GM18505 (cell line): ENCODE data around the gene SYTL3.
"Not testable (repeated sequence)": the region's sequence is repeated elsewhere in the genome, so short reads cannot be mapped to it uniquely, and the experiment has no call there.

Source experiments
- ATAC-seq: cut with Tn5 transposase; IDR thresholded peaks from one replicate; pipeline ENCODE4 v1.9.1; 2021; ENCODE audit not compliant: unreplicated experiment
- POLR2A ChIP-seq: IDR thresholded peaks from 4 replicates; pipeline ENCODE4 v1.6.1; 2011; ENCODE audit warnings: borderline replicate concordance; ENCODE audit not compliant: insufficient read depth, insufficient read length; ENCODE audit errors: extremely low read depth

Gene SYTL3, protein sequence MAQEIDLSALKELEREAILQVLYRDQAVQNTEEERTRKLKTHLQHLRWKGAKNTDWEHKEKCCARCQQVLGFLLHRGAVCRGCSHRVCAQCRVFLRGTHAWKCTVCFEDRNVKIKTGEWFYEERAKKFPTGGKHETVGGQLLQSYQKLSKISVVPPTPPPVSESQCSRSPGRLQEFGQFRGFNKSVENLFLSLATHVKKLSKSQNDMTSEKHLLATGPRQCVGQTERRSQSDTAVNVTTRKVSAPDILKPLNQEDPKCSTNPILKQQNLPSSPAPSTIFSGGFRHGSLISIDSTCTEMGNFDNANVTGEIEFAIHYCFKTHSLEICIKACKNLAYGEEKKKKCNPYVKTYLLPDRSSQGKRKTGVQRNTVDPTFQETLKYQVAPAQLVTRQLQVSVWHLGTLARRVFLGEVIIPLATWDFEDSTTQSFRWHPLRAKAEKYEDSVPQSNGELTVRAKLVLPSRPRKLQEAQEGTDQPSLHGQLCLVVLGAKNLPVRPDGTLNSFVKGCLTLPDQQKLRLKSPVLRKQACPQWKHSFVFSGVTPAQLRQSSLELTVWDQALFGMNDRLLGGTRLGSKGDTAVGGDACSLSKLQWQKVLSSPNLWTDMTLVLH

GRCh38 chr6:158649289-158650143 is at the start of gene SYTL3:
TSS of gene SYTL3 (plus strand) at chr6:158650054. CDS start at chr6:158663269, 13,215 bp downstream.
- ATAC-seq, result peak; percentile 36
- TF ChIP-seq POLR2A, result peak; percentile 45

GRCh38 chr6:158603261-158604047 is 46.4 kb upstream of the SYTL3 start:
- TF ChIP-seq POLR2A, result no peak
- no peak for ATAC-seq

DNA sequence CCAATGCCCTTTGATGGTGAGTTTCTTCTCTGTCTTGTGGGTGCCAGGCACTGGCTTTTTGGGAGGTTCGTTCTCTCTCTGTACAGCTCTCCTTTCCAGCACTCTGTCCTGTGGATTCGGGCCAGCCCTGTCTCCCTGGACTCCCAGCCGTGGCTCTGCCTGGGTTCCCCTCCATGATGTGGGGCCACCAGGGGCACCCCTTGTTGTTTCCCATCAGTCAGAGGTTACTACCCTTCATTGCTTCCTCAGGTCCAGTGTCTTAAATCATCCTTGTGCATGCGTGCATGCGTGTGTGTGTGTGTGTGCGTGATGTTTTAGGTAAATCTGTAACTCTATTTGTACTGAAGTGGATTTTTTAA is 45.8 kb upstream of the SYTL3 start:
- no peak for ATAC-seq

GRCh38 chr6:158605266-158605878 is 44.5 kb upstream of the SYTL3 start:
- no peak for ATAC-seq
- no peak for TF ChIP-seq POLR2A

More for the DNA sequence above, 45.8 kb upstream of the SYTL3 start:
- TF ChIP-seq POLR2A, result no peak

DNA sequence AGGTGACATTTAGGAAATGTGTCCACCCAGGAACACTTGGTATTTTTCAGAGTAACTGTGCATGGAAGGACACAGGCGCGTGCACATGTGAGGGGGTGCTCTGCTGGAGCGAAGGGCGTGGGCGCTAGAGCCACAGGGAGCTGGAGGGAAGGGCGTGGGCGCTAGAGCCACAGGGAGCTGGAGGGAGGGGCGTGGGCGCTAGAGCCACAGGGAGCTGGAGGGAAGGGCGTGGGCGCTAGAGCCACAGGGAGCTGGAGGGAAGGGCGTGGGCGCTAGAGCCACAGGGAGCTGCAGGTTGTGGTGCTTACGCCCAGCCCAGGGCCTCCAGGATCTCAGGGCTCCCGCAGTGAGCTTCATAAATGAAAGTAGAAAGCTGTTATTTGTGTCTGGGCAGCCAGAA is 43.8 kb upstream of the SYTL3 start:
- ATAC-seq, result not testable (repeated sequence)

DNA sequence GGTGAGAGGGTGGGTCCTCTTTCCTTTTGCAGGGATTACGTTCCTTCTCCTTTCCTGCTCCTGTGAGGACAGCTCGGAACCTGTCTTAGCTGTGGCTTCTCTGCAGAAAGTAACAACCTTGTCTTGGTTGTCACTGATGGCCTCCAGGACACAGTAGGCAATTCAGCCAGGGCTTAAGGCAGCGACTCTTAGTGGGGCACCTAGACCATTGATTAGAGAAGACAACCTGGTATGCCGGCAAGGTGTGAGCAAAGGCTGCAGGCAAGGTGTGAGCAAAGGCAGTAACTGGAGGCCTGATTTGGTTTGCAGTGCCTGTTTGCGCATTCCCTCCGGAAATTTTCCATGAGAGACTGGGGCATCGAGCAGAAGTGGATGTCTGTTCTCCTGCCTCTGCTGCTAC is 42.9 kb upstream of the SYTL3 start:
- no peak for TF ChIP-seq POLR2A
- ATAC-seq, result no peak

- no peak for TF ChIP-seq POLR2A
- no peak for ATAC-seq
Measured at GRCh38 chr6:158607411-158608170, 42.3 kb upstream of the SYTL3 start.

- ATAC-seq, result no peak
- no peak for TF ChIP-seq POLR2A
Measured at GRCh38 chr6:158608221-158608620, 41.6 kb upstream of the SYTL3 start.

GRCh38 chr6:158609455-158610155 is 40.2 kb upstream of the SYTL3 start:
- ATAC-seq, result no peak
- no peak for TF ChIP-seq POLR2A

GRCh38 chr6:158610319-158610968 is 39.4 kb upstream of the SYTL3 start:
- no peak for ATAC-seq
- TF ChIP-seq POLR2A, result no peak

DNA sequence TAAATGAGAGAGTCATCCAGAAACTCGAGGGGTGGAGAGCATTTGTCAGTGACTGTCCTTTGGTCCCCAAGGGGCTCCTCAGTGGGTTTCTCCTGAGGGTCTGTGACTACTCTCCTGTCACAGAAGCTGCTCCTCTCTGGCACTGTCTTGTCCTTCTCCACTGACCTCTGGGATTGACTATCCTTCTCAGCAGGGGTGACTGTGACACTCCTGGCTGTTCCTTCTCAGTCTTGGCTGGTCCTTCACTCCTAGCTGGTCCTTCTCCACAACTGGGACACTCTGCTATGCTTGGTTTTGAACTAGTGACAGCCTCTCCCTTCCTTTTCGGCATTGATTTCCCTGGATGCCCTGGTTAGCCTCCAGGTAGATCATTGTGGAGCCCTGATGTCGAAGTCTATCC is 38.8 kb upstream of the SYTL3 start:
- TF ChIP-seq POLR2A, result no peak
- ATAC-seq, result no peak

- ATAC-seq, result no peak
- no peak for TF ChIP-seq POLR2A
Measured at GRCh38 chr6:158611541-158612370, 38.1 kb upstream of the SYTL3 start.

DNA sequence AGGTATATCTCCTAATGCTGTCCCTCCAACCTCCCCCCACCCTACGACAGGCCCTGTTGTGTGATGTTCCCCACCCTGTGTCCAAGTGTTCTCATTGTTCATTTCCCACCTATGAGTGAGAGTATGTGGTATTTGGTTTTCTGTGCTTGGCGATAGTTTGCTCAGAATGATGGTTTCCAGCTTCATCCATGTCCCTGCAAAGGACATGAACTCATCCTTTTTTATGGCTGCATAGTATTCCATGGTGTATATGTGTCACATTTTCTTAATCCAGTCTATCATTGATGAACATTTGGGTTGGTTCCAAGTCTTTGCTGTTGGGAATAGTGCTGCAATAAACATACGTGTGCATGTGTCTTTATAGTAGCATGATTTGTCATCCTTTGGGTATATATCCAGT is 35.2 kb upstream of the SYTL3 start:
- ATAC-seq, result not testable (repeated sequence)

DNA sequence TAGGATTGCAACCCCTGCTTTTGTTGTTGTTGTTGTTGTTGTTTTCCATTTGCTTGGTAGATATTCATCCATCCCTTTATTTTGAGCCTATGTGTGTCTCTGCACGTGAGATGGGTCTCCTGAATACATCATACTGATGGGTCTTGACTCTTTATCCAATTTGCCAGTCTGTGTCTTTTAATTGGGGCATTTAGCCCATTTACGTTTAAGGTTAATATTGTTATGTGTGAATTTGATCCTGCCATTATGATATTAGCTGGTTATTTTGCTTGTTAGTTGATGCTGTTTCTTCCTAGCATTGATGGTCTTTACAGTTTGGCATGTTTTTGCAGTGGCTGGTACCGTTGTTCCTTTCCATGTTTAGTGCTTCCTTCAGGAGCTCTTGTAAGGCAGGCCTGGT is 31.6 kb upstream of the SYTL3 start:
- ATAC-seq, result not testable (repeated sequence)
